ENCODE results near the gene OR52K2.

GRCh38 chr11:4466131-4466870 is 17.2 kb downstream of the OR52K2 start:
- TF ChIP-seq CTCF (IDR thresholded peaks at IDR 0.05): no peak
- no peak for TF ChIP-seq ZFX (IDR thresholded peaks at IDR 0.05; ENCODE audit: borderline replicate concordance)
